ENCODE results near the gene OTOS.

The OTOS gene

GRCh38 chr2:240151477-240152031, 11.1 kb upstream of the OTOS start:
- no peak for DNase-seq (ENCODE audit: low spot score)

- peak; percentile 14 for DNase-seq (ENCODE audit: low spot score)
These were observed 9.7 kb upstream of the OTOS start for GRCh38 chr2:240149943-240150784.

GRCh38 chr2:240147911-240148587, 7.6 kb upstream of the OTOS start:
- no peak for DNase-seq (ENCODE audit: low spot score)

- no peak for DNase-seq (ENCODE audit: low spot score)
These were observed 6.9 kb upstream of the OTOS start for GRCh38 chr2:240147382-240147781.

- no peak for DNase-seq (ENCODE audit: low spot score)
These were observed 6.3 kb upstream of the OTOS start for GRCh38 chr2:240146627-240147278.

- no peak for DNase-seq (ENCODE audit: low spot score)
These were observed 5.7 kb upstream of the OTOS start for GRCh38 chr2:240146141-240146561.

GRCh38 chr2:240145461-240145860, 5.0 kb upstream of the OTOS start:
- DNase-seq (ENCODE audit: low spot score): no peak

GRCh38 chr2:240144649-240145261, 4.3 kb upstream of the OTOS start:
- DNase-seq (ENCODE audit: low spot score): no peak

GRCh38 chr2:240143801-240144648, 3.6 kb upstream of the OTOS start:
- DNase-seq (ENCODE audit: low spot score): peak; percentile 70

- no peak for DNase-seq (ENCODE audit: low spot score)
These were observed 2.8 kb upstream of the OTOS start for GRCh38 chr2:240143276-240143675.

GRCh38 chr2:240142859-240143258, 2.4 kb upstream of the OTOS start:
- DNase-seq (ENCODE audit: low spot score): no peak

- no peak for DNase-seq (ENCODE audit: low spot score)
These were observed 1.9 kb upstream of the OTOS start for GRCh38 chr2:240142256-240142775.

GRCh38 chr2:240141736-240142135, 1.3 kb upstream of the OTOS start:
- DNase-seq (ENCODE audit: low spot score): no peak

- DNase-seq (ENCODE audit: low spot score): no peak
These were observed 462 bp upstream of the OTOS start for GRCh38 chr2:240140920-240141319.

- DNase-seq (ENCODE audit: low spot score): no peak
These were observed 628 bp downstream of the OTOS start for GRCh38 chr2:240139666-240140393.

GRCh38 chr2:240139011-240139441, 1.4 kb downstream of the OTOS start:
- no peak for DNase-seq (ENCODE audit: low spot score)

- no peak for DNase-seq (ENCODE audit: low spot score)
These were observed 2.0 kb downstream of the OTOS start for GRCh38 chr2:240138254-240138984.

GRCh38 chr2:240137596-240138253, 2.7 kb downstream of the OTOS start:
- no peak for DNase-seq (ENCODE audit: low spot score)
